ENCODE results near the gene RAB36.

The RAB36 gene

GRCh38 chr22:23122992-23123803, 22.1 kb upstream of the RAB36 start:
- TF ChIP-seq CTCF (conservative IDR thresholded peaks at IDR 0.05; ENCODE audit: low read length) = no peak
- DNase-seq (ENCODE audit: low read depth) = no peak
- no peak overlapping the region for H3K4me3 ChIP-seq (ENCODE audit: low read length)

GRCh38 chr22:23123804-23124254, 21.4 kb upstream of the RAB36 start:
- no peak overlapping the region for H3K4me3 ChIP-seq (ENCODE audit: low read length)
- DNase-seq (ENCODE audit: low read depth) = no peak
- TF ChIP-seq CTCF (conservative IDR thresholded peaks at IDR 0.05; ENCODE audit: low read length) = no peak

- DNase-seq (ENCODE audit: low read depth) = no peak
- H3K4me3 ChIP-seq (ENCODE audit: low read length) = no peak overlapping the region
- TF ChIP-seq CTCF (conservative IDR thresholded peaks at IDR 0.05; ENCODE audit: low read length) = no peak
Measured at GRCh38 chr22:23124611-23125511, 20.4 kb upstream of the RAB36 start.

GRCh38 chr22:23125512-23126103, 19.7 kb upstream of the RAB36 start:
- no peak for DNase-seq (ENCODE audit: low read depth)
- H3K4me3 ChIP-seq (ENCODE audit: low read length) = no peak overlapping the region
- no peak for TF ChIP-seq CTCF (conservative IDR thresholded peaks at IDR 0.05; ENCODE audit: low read length)

- H3K4me3 ChIP-seq (ENCODE audit: low read length) = no peak overlapping the region
- no peak for TF ChIP-seq CTCF (conservative IDR thresholded peaks at IDR 0.05; ENCODE audit: low read length)
- DNase-seq (ENCODE audit: low read depth) = no peak
Measured at GRCh38 chr22:23126165-23127054, 18.9 kb upstream of the RAB36 start.

- no peak for DNase-seq (ENCODE audit: low read depth)
- H3K4me3 ChIP-seq (ENCODE audit: low read length) = no peak overlapping the region
- no peak for TF ChIP-seq CTCF (conservative IDR thresholded peaks at IDR 0.05; ENCODE audit: low read length)
Measured at GRCh38 chr22:23127055-23127756, 18.1 kb upstream of the RAB36 start.
